GM23338 (cell line): ENCODE data around the gene NPHS2. TPM values are rescaled to one million over a fixed set of nuclear protein-coding genes. Genes with fewer than 3 reads are reported as not detected.
A peak's percentile ranks its signal among the peaks of the same experiment; 100 is the strongest.

Experiments
- ATAC-seq: fragments of 200-7000 bp; cut with Tn5 transposase; 3 replicates; pipeline ENCODE4 v1.9.1; 2020
- DNase-seq: peaks from one replicate; pipeline ENCODE4 v3.0.0-alpha.2; 2015; ENCODE audit warnings: low spot score
- H2AFZ ChIP-seq: fragments of 200-600 bp; sonication (generic); 2 replicates; pipeline ENCODE4 v1.8.0; 2016; ENCODE audit warnings: antibody characterized with exemption, mild to moderate bottlenecking, moderate library complexity
- H3F3A ChIP-seq: fragments of 200-600 bp; sonication (generic); replicated peaks from 2 replicates; pipeline ENCODE4 v1.8.0; 2017; ENCODE audit warnings: antibody characterized with exemption, mixed run types, low read depth
- H3K27ac ChIP-seq: fragments of 200-600 bp; sonication (generic); 2 replicates; pipeline ENCODE4 v1.6.1; 2016; ENCODE audit warnings: low read depth
- H3K27me3 ChIP-seq: fragments of 200-600 bp; sonication (generic); 2 replicates; pipeline ENCODE4 v1.8.0; 2016; ENCODE audit warnings: mild to moderate bottlenecking, mixed run types, moderate library complexity; ENCODE audit not compliant: insufficient read depth
- H3K36me3 ChIP-seq: fragments of 200-600 bp; sonication (generic); 2 replicates; pipeline ENCODE4 v1.8.0; 2016; ENCODE audit warnings: mild to moderate bottlenecking; ENCODE audit not compliant: insufficient read depth
- H3K4me1 ChIP-seq: fragments of 200-600 bp; sonication (generic); 2 replicates; pipeline ENCODE4 v1.8.0; 2016; ENCODE audit warnings: mild to moderate bottlenecking, moderate library complexity; ENCODE audit not compliant: insufficient read depth
- H3K4me2 ChIP-seq: fragments of 200-600 bp; sonication (generic); 2 replicates; pipeline ENCODE4 v1.7.1; 2017; ENCODE audit warnings: mixed run types
- H3K4me3 ChIP-seq: fragments of 200-600 bp; sonication (generic); 2 replicates; pipeline ENCODE4 v1.6.1; 2016; ENCODE audit warnings: mixed run types
- H3K79me2 ChIP-seq: fragments of 200-600 bp; sonication (generic); replicated peaks from 2 replicates; pipeline ENCODE4 v1.8.0; 2017; ENCODE audit warnings: mild to moderate bottlenecking; ENCODE audit not compliant: insufficient read depth
- H3K9me2 ChIP-seq: fragments of 200-600 bp; sonication (generic); 2 replicates; pipeline ENCODE4 v1.8.0; 2017; ENCODE audit not compliant: insufficient read depth
- H4K20me1 ChIP-seq: fragments of 200-600 bp; sonication (generic); replicated peaks from 2 replicates; pipeline ENCODE4 v1.8.0; 2017; ENCODE audit warnings: mild to moderate bottlenecking; ENCODE audit not compliant: insufficient read depth
- H3K27ac Mint-ChIP-seq: 2 replicates; pipeline ENCODE4 v1.8.0; 2020; ENCODE audit warnings: inconsistent platforms, mild to moderate bottlenecking, moderate library complexity, mixed read lengths
- H3K27me3 Mint-ChIP-seq: 3 replicates; pipeline ENCODE4 v1.8.0; 2022; ENCODE audit warnings: low read depth, mild to moderate bottlenecking, moderate library complexity, mixed read lengths, inconsistent platforms; ENCODE audit not compliant: insufficient read depth, poor library complexity
- H3K36me3 Mint-ChIP-seq: 3 replicates; pipeline ENCODE4 v1.8.0; 2021; ENCODE audit warnings: low read depth, mild to moderate bottlenecking, inconsistent platforms, moderate library complexity, mixed read lengths
- H3K4me1 Mint-ChIP-seq: 3 replicates; pipeline ENCODE4 v1.8.0; 2020; ENCODE audit warnings: mild to moderate bottlenecking, inconsistent platforms, mixed read lengths
- H3K4me3 Mint-ChIP-seq: 3 replicates; pipeline ENCODE4 v1.8.0; 2021; ENCODE audit warnings: moderate library complexity, mild to moderate bottlenecking, inconsistent platforms, mixed read lengths
- H3K9me3 Mint-ChIP-seq: 3 replicates; pipeline ENCODE4 v1.8.0; 2020; ENCODE audit warnings: moderate library complexity, mild to moderate bottlenecking, inconsistent platforms, mixed read lengths
- CREB1 ChIP-seq: fragments of 250-450 bp; sonication (Bioruptor Pico); IDR thresholded peaks from 2 replicates; pipeline ENCODE4 v1.5.0; 2020; ENCODE audit warnings: low read depth, mild to moderate bottlenecking, moderate library complexity
- EZH2 ChIP-seq: fragments of 200-600 bp; sonication (generic); IDR thresholded peaks from one replicate; pipeline ENCODE4 v1.8.0; 2017; ENCODE audit warnings: antibody characterized with exemption, mild to moderate bottlenecking, low read depth; ENCODE audit not compliant: unreplicated experiment
- EZH2phosphoT487 ChIP-seq: fragments of 200-600 bp; sonication (generic); IDR thresholded peaks from one replicate; pipeline ENCODE4 v1.8.1; 2018; ENCODE audit warnings: antibody characterized with exemption; ENCODE audit not compliant: unreplicated experiment
- JUNB ChIP-seq: IDR thresholded peaks from one replicate; pipeline ENCODE4 v1.6.1; 2016; ENCODE audit warnings: antibody characterized with exemption; ENCODE audit not compliant: unreplicated experiment
- NANOG ChIP-seq: IDR thresholded peaks from 2 replicates; pipeline ENCODE4 v1.6.1; 2016; ENCODE audit warnings: antibody characterized with exemption, borderline replicate concordance
- POLR2AphosphoS5 ChIP-seq: IDR thresholded peaks from 2 replicates; pipeline ENCODE4 v1.6.1; 2016; ENCODE audit warnings: antibody characterized with exemption, low read depth
- STAT1 ChIP-seq: IDR thresholded peaks from one replicate; pipeline ENCODE4 v1.6.1; 2016; ENCODE audit warnings: antibody characterized with exemption; ENCODE audit not compliant: unreplicated experiment
- ZNF114 ChIP-seq: fragments of 250-450 bp; sonication (Bioruptor Pico); IDR thresholded peaks from 2 replicates; pipeline ENCODE4 v1.5.0; 2020; ENCODE audit warnings: mild to moderate bottlenecking, moderate library complexity
- ZNF331 ChIP-seq: fragments of 250-450 bp; sonication (Bioruptor Pico); IDR thresholded peaks from 2 replicates; pipeline ENCODE4 v1.5.0; 2020; ENCODE audit warnings: low read depth, mild to moderate bottlenecking, moderate library complexity
- polyA plus RNA-seq: library from polyadenylated mRNA; unstranded; fragments of >200 nt; fragmentation: Nextera tagmentation; extraction: Ambion mirVana; gene quantifications from 2 replicates; pipeline ENCODE4 v1.2.1, GENCODE V29; 2016
- total RNA-seq: library from RNA; depleted of rRNA; stranded (reverse); fragments of >200 nt; shearing (Covaris generic); gene quantifications from 2 replicates; pipeline ENCODE4 v1.2.3, GENCODE V29; 2014
- TF ChIP-seq, protein P1 (sequence below): IDR thresholded peaks from 2 replicates; pipeline ENCODE4 v1.6.1; 2016; ENCODE audit warnings: antibody characterized with exemption
- TF ChIP-seq, protein P2 (sequence below), 2 experiments: fragments of 200-600 bp in 1 of 2; sonication (generic) in 1 of 2; conservative IDR thresholded peaks; 2 replicates each; pipeline versions ENCODE4 v1.5.1 to v1.6.1; 2016 to 2017; ENCODE audit warnings: antibody characterized with exemption in 2 of 2, low read depth in 2 of 2, mild to moderate bottlenecking in 2 of 2, moderate library complexity in 1 of 2
- TF ChIP-seq, protein P3 (sequence below): fragments of 250-450 bp; sonication (Bioruptor Pico); IDR thresholded peaks from 2 replicates; pipeline ENCODE4 v1.5.0; 2020; ENCODE audit warnings: mild to moderate bottlenecking, moderate library complexity
- TF ChIP-seq, protein P4 (sequence below): IDR thresholded peaks from one replicate; pipeline ENCODE4 v1.6.1; 2018; ENCODE audit warnings: antibody characterized with exemption; ENCODE audit not compliant: unreplicated experiment

The NPHS2 gene
- total and polyA plus RNA-seq, 2 experiments from 2014 or later, result not detected

DNA sequence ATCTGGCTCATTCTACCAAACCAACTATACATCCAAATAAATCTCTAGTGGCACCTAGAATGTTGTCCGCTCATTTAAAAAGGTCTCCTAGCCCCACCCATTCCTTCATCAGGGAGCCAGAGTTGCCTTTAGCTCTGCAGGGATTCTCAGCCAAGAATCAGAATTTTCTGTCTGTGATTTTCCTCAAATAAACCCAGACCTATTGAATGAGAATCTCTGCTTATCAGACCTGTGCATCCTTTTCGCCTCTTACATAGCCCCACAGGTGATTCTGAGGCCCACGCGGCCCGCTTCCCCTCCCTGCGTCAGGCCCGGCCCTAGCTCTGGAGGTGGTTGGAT, 15.5 kb upstream of the NPHS2 start:
- peak overlapping the region; percentile 56 for H3K4me3 ChIP-seq
- 0 out of 2 replicates have a peak, but pooled peaks cover 9% of the 10 kb centered on the region for H3F3A ChIP-seq
- H4K20me1 ChIP-seq, result no peaks in the 10 kb centered on the region; the same call in 1 of the 2 replicates
- H2AFZ ChIP-seq, result peak overlapping the region; percentile 96
- peaks cover 76% of the 10 kb centered on the region for H3K27me3 ChIP-seq
- H3K9me2 ChIP-seq, result peaks cover 7% of the 10 kb centered on the region; the same call in 1 of the 2 replicates
- TF ChIP-seq, protein P1, sequence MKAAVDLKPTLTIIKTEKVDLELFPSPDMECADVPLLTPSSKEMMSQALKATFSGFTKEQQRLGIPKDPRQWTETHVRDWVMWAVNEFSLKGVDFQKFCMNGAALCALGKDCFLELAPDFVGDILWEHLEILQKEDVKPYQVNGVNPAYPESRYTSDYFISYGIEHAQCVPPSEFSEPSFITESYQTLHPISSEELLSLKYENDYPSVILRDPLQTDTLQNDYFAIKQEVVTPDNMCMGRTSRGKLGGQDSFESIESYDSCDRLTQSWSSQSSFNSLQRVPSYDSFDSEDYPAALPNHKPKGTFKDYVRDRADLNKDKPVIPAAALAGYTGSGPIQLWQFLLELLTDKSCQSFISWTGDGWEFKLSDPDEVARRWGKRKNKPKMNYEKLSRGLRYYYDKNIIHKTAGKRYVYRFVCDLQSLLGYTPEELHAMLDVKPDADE, result no peak
- TF ChIP-seq EZH2phosphoT487 (no peak), POLR2AphosphoS5 (no peak), CREB1 (CRISPR knock-in tag) (no peak), NANOG (no peak), ZNF114 (CRISPR knock-in tag) (no peak), EZH2 (no peak), JUNB (no peak), ZNF331 (CRISPR knock-in tag) (no peak), STAT1 (no peak)
- TF ChIP-seq, protein P2, sequence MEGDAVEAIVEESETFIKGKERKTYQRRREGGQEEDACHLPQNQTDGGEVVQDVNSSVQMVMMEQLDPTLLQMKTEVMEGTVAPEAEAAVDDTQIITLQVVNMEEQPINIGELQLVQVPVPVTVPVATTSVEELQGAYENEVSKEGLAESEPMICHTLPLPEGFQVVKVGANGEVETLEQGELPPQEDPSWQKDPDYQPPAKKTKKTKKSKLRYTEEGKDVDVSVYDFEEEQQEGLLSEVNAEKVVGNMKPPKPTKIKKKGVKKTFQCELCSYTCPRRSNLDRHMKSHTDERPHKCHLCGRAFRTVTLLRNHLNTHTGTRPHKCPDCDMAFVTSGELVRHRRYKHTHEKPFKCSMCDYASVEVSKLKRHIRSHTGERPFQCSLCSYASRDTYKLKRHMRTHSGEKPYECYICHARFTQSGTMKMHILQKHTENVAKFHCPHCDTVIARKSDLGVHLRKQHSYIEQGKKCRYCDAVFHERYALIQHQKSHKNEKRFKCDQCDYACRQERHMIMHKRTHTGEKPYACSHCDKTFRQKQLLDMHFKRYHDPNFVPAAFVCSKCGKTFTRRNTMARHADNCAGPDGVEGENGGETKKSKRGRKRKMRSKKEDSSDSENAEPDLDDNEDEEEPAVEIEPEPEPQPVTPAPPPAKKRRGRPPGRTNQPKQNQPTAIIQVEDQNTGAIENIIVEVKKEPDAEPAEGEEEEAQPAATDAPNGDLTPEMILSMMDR (conservative IDR thresholded peaks at IDR 0.05; ENCODE audit: low read depth in 2 of 2), result no peak; a peak in 1 of 4 replicates
- TF ChIP-seq, protein P3, sequence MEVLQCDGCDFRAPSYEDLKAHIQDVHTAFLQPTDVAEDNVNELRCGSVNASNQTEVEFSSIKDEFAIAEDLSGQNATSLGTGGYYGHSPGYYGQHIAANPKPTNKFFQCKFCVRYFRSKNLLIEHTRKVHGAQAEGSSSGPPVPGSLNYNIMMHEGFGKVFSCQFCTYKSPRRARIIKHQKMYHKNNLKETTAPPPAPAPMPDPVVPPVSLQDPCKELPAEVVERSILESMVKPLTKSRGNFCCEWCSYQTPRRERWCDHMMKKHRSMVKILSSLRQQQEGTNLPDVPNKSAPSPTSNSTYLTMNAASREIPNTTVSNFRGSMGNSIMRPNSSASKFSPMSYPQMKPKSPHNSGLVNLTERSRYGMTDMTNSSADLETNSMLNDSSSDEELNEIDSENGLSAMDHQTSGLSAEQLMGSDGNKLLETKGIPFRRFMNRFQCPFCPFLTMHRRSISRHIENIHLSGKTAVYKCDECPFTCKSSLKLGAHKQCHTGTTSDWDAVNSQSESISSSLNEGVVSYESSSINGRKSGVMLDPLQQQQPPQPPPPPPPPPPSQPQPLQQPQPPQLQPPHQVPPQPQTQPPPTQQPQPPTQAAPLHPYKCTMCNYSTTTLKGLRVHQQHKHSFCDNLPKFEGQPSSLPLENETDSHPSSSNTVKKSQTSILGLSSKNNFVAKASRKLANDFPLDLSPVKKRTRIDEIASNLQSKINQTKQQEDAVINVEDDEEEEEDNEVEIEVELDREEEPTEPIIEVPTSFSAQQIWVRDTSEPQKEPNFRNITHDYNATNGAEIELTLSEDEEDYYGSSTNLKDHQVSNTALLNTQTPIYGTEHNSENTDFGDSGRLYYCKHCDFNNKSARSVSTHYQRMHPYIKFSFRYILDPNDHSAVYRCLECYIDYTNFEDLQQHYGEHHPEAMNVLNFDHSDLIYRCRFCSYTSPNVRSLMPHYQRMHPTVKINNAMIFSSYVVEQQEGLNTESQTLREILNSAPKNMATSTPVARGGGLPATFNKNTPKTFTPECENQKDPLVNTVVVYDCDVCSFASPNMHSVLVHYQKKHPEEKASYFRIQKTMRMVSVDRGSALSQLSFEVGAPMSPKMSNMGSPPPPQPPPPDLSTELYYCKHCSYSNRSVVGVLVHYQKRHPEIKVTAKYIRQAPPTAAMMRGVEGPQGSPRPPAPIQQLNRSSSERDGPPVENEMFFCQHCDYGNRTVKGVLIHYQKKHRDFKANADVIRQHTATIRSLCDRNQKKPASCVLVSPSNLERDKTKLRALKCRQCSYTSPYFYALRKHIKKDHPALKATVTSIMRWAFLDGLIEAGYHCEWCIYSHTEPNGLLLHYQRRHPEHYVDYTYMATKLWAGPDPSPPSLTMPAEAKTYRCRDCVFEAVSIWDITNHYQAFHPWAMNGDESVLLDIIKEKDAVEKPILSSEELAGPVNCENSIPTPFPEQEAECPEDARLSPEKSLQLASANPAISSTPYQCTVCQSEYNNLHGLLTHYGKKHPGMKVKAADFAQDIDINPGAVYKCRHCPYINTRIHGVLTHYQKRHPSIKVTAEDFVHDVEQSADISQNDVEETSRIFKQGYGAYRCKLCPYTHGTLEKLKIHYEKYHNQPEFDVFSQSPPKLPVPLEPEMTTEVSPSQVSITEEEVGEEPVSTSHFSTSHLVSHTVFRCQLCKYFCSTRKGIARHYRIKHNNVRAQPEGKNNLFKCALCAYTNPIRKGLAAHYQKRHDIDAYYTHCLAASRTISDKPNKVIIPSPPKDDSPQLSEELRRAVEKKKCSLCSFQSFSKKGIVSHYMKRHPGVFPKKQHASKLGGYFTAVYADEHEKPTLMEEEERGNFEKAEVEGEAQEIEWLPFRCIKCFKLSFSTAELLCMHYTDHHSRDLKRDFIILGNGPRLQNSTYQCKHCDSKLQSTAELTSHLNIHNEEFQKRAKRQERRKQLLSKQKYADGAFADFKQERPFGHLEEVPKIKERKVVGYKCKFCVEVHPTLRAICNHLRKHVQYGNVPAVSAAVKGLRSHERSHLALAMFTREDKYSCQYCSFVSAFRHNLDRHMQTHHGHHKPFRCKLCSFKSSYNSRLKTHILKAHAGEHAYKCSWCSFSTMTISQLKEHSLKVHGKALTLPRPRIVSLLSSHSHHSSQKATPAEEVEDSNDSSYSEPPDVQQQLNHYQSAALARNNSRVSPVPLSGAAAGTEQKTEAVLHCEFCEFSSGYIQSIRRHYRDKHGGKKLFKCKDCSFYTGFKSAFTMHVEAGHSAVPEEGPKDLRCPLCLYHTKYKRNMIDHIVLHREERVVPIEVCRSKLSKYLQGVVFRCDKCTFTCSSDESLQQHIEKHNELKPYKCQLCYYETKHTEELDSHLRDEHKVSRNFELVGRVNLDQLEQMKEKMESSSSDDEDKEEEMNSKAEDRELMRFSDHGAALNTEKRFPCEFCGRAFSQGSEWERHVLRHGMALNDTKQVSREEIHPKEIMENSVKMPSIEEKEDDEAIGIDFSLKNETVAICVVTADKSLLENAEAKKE (CRISPR knock-in tag), result no peak
- TF ChIP-seq, protein P4, sequence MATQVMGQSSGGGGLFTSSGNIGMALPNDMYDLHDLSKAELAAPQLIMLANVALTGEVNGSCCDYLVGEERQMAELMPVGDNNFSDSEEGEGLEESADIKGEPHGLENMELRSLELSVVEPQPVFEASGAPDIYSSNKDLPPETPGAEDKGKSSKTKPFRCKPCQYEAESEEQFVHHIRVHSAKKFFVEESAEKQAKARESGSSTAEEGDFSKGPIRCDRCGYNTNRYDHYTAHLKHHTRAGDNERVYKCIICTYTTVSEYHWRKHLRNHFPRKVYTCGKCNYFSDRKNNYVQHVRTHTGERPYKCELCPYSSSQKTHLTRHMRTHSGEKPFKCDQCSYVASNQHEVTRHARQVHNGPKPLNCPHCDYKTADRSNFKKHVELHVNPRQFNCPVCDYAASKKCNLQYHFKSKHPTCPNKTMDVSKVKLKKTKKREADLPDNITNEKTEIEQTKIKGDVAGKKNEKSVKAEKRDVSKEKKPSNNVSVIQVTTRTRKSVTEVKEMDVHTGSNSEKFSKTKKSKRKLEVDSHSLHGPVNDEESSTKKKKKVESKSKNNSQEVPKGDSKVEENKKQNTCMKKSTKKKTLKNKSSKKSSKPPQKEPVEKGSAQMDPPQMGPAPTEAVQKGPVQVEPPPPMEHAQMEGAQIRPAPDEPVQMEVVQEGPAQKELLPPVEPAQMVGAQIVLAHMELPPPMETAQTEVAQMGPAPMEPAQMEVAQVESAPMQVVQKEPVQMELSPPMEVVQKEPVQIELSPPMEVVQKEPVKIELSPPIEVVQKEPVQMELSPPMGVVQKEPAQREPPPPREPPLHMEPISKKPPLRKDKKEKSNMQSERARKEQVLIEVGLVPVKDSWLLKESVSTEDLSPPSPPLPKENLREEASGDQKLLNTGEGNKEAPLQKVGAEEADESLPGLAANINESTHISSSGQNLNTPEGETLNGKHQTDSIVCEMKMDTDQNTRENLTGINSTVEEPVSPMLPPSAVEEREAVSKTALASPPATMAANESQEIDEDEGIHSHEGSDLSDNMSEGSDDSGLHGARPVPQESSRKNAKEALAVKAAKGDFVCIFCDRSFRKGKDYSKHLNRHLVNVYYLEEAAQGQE, result no peak
- H3K36me3 ChIP-seq, result no peaks in the 10 kb centered on the region
- peaks cover 6% of the 10 kb centered on the region; the same call in 1 of the 3 replicates for H3K9me3 Mint-ChIP-seq
- H3K4me1 Mint-ChIP-seq, result peaks cover 3% of the 10 kb centered on the region; the same call in 1 of the 3 replicates
- DNase-seq (no peak), ATAC-seq (no peak)
- peaks cover 40% of the 10 kb centered on the region for H3K27me3 Mint-ChIP-seq
- no peak overlapping the region; the same call in 2 of the 3 replicates for H3K4me3 Mint-ChIP-seq
- H3K36me3 Mint-ChIP-seq, result no peaks in the 10 kb centered on the region
- H3K4me2 ChIP-seq, result peak overlapping the region; percentile 88; the same call in 1 of the 2 replicates
- no peaks in the 10 kb centered on the region for H3K79me2 ChIP-seq
- peaks cover 4% of the 10 kb centered on the region; the same call in 1 of the 2 replicates for H3K4me1 ChIP-seq
- H3K27ac Mint-ChIP-seq, result no peak overlapping the region
- H3K27ac ChIP-seq, result no peak overlapping the region
